Trophoblast cell (in vitro differentiated cells and primary cell): ENCODE results near the gene MBOAT1.

Experiments
- DNase-seq, 2 donors: peaks; one replicate each; pipeline ENCODE4 v3.0.0-alpha.2; 2016
- H2AFZ ChIP-seq: 2 replicates; pipeline ENCODE4 v1.6.1; 2013; ENCODE audit warnings: low read length, moderate library complexity, mild to moderate bottlenecking; ENCODE audit not compliant: insufficient read depth, poor library complexity
- H2AK5ac ChIP-seq: 2 replicates; pipeline ENCODE4 v1.6.1; 2013; ENCODE audit warnings: mild to moderate bottlenecking, low read length
- H2BK120ac ChIP-seq: 2 replicates; pipeline ENCODE4 v1.6.1; 2013; ENCODE audit warnings: low read length, mild to moderate bottlenecking, moderate library complexity; ENCODE audit not compliant: insufficient read depth, poor library complexity
- H2BK12ac ChIP-seq: 2 replicates; pipeline ENCODE4 v1.6.1; 2013; ENCODE audit warnings: mild to moderate bottlenecking, low read length, moderate library complexity
- H2BK5ac ChIP-seq: 2 replicates; pipeline ENCODE4 v1.6.1; 2013; ENCODE audit warnings: low read length, low read depth, moderate library complexity, mild to moderate bottlenecking; ENCODE audit not compliant: poor library complexity
- H3K14ac ChIP-seq: 2 replicates; pipeline ENCODE4 v1.6.1; 2013; ENCODE audit warnings: mild to moderate bottlenecking, low read length
- H3K18ac ChIP-seq: 2 replicates; pipeline ENCODE4 v1.6.1; 2013; ENCODE audit warnings: mild to moderate bottlenecking, low read length
- H3K23ac ChIP-seq: 2 replicates; pipeline ENCODE4 v1.6.1; 2013; ENCODE audit warnings: low read length
- H3K27ac ChIP-seq: 2 replicates; pipeline ENCODE4 v1.5.1; 2013; ENCODE audit warnings: low read depth, mild to moderate bottlenecking, inconsistent platforms, low read length, moderate library complexity
- H3K27me3 ChIP-seq: 2 replicates; pipeline ENCODE4 v1.6.1; 2013; ENCODE audit warnings: inconsistent platforms, mild to moderate bottlenecking, low read length, moderate library complexity; ENCODE audit not compliant: insufficient read depth
- H3K36me3 ChIP-seq, 2 experiments: 1 replicate in 1 of 2; 2 replicates in 1 of 2; pipeline ENCODE4 v1.6.1; 2013; ENCODE audit warnings: low read length in 2 of 2, mild to moderate bottlenecking in 2 of 2, moderate library complexity in 1 of 2; ENCODE audit not compliant: insufficient read depth in 2 of 2, control insufficient read depth in 1 of 2
- H3K4ac ChIP-seq: 2 replicates; pipeline ENCODE4 v1.6.1; 2013; ENCODE audit warnings: low read depth, mild to moderate bottlenecking, low read length, moderate library complexity
- H3K4me1 ChIP-seq, 2 experiments: 1 replicate in 1 of 2; 2 replicates in 1 of 2; pipeline ENCODE4 v1.6.1; 2013; ENCODE audit warnings: low read length in 2 of 2, mild to moderate bottlenecking in 2 of 2, moderate library complexity in 1 of 2; ENCODE audit not compliant: insufficient read depth in 2 of 2, control insufficient read depth in 1 of 2
- H3K4me2 ChIP-seq: 2 replicates; pipeline ENCODE4 v1.6.1; 2013; ENCODE audit warnings: inconsistent platforms, mild to moderate bottlenecking, low read length, moderate library complexity
- H3K4me3 ChIP-seq: 2 replicates; pipeline ENCODE4 v1.5.1; 2013; ENCODE audit warnings: mild to moderate bottlenecking, low read depth, low read length, inconsistent platforms
- H3K79me1 ChIP-seq: one replicate; pipeline ENCODE4 v1.6.1; 2013; ENCODE audit warnings: low read length
- H3K79me2 ChIP-seq: 2 replicates; pipeline ENCODE4 v1.6.1; 2013; ENCODE audit warnings: low read length, mild to moderate bottlenecking; ENCODE audit not compliant: control insufficient read depth, insufficient read depth, poor library complexity
- H3K9ac ChIP-seq: 2 replicates; pipeline ENCODE4 v1.6.1; 2013; ENCODE audit warnings: mild to moderate bottlenecking, low read length
- H3K9me3 ChIP-seq: 2 replicates; pipeline ENCODE4 v1.6.1; 2013; ENCODE audit warnings: low read depth, mild to moderate bottlenecking, control low read depth, inconsistent platforms, low read length; ENCODE audit not compliant: insufficient read depth
- H4K12ac ChIP-seq: 2 replicates; pipeline ENCODE4 v1.6.1; 2013; ENCODE audit warnings: low read depth, mild to moderate bottlenecking, low read length, moderate library complexity
- H4K8ac ChIP-seq: 2 replicates; pipeline ENCODE4 v1.6.1; 2013; ENCODE audit warnings: low read depth, mild to moderate bottlenecking, low read length, moderate library complexity
- H4K91ac ChIP-seq: one replicate; pipeline ENCODE4 v1.6.1; 2013; ENCODE audit warnings: low read depth, mild to moderate bottlenecking, low read length, moderate library complexity
- WGBS: extraction: QIAGEN DNeasy Blood & Tissue Kit; methylation state at CpG from one replicate; pipeline ENCODE4 v1.1.7; 2013; ENCODE audit warnings: missing lambda C conversion rate; ENCODE audit not compliant: insufficient read length, insufficient coverage; ENCODE audit errors: extremely low coverage; 5-methylcytosine and 5-hydroxymethylcytosine counted together

Gene MBOAT1

DNA sequence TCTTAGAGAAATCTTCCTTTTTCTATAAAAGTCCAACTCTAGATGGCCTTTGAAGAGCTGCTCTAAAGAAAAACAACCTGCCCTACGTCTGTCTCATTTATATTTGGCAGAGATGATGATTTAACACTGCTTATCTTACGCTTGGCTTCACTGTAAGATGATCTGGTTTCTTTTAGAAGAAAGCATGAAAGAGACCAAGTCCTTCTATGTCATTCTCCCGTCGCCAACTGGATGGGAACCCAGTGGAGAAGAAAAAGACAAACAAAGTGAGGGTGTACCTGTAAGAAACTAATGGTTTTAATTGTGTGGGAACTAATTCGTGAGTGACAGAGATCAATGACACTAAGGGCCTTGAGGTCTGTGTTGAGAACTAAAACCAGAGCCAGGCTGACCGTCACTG lies 92.8 kb downstream of the MBOAT1 start:
- H2AFZ ChIP-seq, result no peak overlapping the region
- H3K27ac ChIP-seq, result no peak overlapping the region
- H3K4me3 ChIP-seq, result no peak overlapping the region
- H3K4ac ChIP-seq, result no peak overlapping the region
- H4K8ac ChIP-seq, result no peak overlapping the region
- no peak overlapping the region for H3K9ac ChIP-seq
- no peak overlapping the region for H2BK12ac ChIP-seq
- H3K4me2 ChIP-seq, result no peak overlapping the region
- DNase-seq, result no peak
- H4K12ac ChIP-seq, result no peak overlapping the region
- no peak overlapping the region for H2AK5ac ChIP-seq
- WGBS, result no CpG with 5 or more reads among the region's 6 CpGs
- H3K79me1 ChIP-seq, result no peaks in the 10 kb centered on the region
- H3K23ac ChIP-seq, result no peak overlapping the region
- H3K36me3 ChIP-seq, result no peaks in the 10 kb centered on the region
- H3K27me3 ChIP-seq, result no peaks in the 10 kb centered on the region
- no peak overlapping the region for H2BK120ac ChIP-seq
- H3K18ac ChIP-seq, result no peak overlapping the region
- H4K91ac ChIP-seq, result no peak overlapping the region
- no peaks in the 10 kb centered on the region for H3K9me3 ChIP-seq
- peaks cover 2 to 9% of the 10 kb centered on the region in 2 experiments for H3K4me1 ChIP-seq
- H3K79me2 ChIP-seq, result no peaks in the 10 kb centered on the region
- no peak overlapping the region for H3K14ac ChIP-seq
- H2BK5ac ChIP-seq, result no peak overlapping the region

DNA sequence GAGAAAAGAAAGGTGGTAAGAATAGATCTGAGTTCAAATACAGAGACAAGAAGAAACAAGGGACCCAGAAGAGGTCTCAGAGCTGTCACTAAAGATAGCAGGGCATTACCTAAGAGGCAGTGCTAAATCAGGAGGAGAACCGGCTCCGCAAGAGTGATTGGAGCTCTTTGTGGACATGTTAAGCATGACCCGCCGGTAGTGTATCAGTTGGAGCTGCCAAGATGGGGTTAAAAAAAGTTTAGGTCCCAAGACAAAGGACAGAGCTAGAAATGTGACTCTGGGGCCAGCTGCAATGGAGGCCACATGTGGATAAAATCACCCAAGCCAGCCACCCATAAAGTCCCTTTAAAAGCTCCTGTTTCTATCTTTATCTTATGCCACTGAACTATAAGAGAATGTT lies 93.4 kb downstream of the MBOAT1 start:
- no peaks in the 10 kb centered on the region for H3K9me3 ChIP-seq

DNA sequence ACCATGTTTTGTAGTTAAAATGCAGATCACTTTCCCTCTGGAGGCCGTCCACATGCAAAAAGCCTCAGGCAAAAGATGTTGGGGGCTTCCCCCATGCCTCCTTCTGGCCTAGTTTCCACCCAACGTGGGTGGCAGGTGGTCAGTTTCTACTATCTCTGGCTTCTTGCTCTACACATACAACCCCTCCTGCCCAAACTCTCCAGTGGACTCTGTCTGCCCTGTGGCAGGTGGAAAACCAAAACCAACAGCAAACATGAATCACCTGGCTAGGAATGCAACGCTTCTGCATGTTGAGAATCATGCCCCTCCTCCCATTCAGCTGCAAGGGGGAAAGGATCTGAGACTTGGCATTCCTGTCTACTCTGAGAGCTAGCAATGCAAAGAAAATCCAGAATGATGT lies 94.8 kb downstream of the MBOAT1 start:
- Histone ChIP-seq H3K79me2 (no peaks in the 10 kb centered on the region), H3K4ac (no peak overlapping the region)
- DNase-seq, result peak; percentile 29 to 54

More for the DNA sequence above, 93.4 kb downstream of the MBOAT1 start:
- Histone ChIP-seq H3K4me2 (no peak overlapping the region), H2BK5ac (no peak overlapping the region), H3K9ac (no peak overlapping the region), H3K27ac (no peak overlapping the region), H3K14ac (no peak overlapping the region), H3K4me3 (no peak overlapping the region), H2BK12ac (no peak overlapping the region), H2AFZ (no peak overlapping the region), H4K8ac (no peak overlapping the region), H4K91ac (no peak overlapping the region), H2AK5ac (no peak overlapping the region), H3K4ac (no peak overlapping the region), H3K18ac (no peak overlapping the region), H3K27me3 (no peaks in the 10 kb centered on the region), H2BK120ac (no peak overlapping the region), H4K12ac (no peak overlapping the region), H3K79me1 (no peaks in the 10 kb centered on the region), H3K23ac (no peak overlapping the region), H3K79me2 (no peaks in the 10 kb centered on the region), H3K36me3 (no peaks in the 10 kb centered on the region), H3K4me1 (peaks cover 2 to 9% of the 10 kb centered on the region in 2 experiments)
- no CpG with 5 or more reads among the region's 4 CpGs for WGBS
- no peak for DNase-seq

DNA sequence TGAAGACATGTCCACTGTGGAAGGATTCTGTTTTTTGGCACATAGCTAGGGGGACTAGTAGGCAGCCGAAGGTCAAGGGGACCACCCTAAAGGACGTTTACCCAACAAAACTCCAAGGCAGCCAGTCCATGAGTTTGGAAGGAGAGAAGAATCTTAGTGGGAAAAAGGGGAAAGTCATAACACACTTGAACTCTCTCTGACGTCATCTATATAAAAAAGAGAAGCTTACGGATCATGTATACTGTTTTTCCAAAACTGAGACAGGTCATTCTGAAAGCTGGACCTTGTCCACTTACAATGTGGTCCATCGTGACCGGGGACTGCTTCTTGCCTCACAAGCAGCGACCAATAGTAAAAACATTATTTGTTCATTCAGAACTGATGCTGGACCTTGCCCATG lies 95.5 kb downstream of the MBOAT1 start:
- Histone ChIP-seq H3K23ac (no peak overlapping the region), H3K27me3 (no peaks in the 10 kb centered on the region), H4K91ac (no peak overlapping the region), H3K4ac (no peak overlapping the region), H3K36me3 (no peaks in the 10 kb centered on the region), H3K4me2 (no peak overlapping the region), H4K12ac (no peak overlapping the region), H3K4me3 (no peak overlapping the region), H3K27ac (no peak overlapping the region), H3K18ac (no peak overlapping the region), H3K9ac (no peak overlapping the region), H2AK5ac (no peak overlapping the region), H3K9me3 (no peaks in the 10 kb centered on the region), H4K8ac (no peak overlapping the region), H3K79me2 (no peaks in the 10 kb centered on the region), H2AFZ (no peak overlapping the region), H2BK5ac (no peak overlapping the region), H3K14ac (no peak overlapping the region), H3K4me1 (peaks cover 2 to 9% of the 10 kb centered on the region in 2 experiments), H2BK120ac (no peak overlapping the region), H3K79me1 (no peaks in the 10 kb centered on the region), H2BK12ac (no peak overlapping the region)
- DNase-seq, result no peak
- no CpG with 5 or more reads among the region's 7 CpGs for WGBS

More for the DNA sequence above, 94.8 kb downstream of the MBOAT1 start:
- H3K4me2 ChIP-seq, result no peak overlapping the region
- H4K91ac ChIP-seq, result no peak overlapping the region
- H4K12ac ChIP-seq, result no peak overlapping the region
- H2AK5ac ChIP-seq, result no peak overlapping the region
- H3K4me3 ChIP-seq, result no peak overlapping the region
- no peak overlapping the region for H3K18ac ChIP-seq
- peaks cover 2 to 9% of the 10 kb centered on the region in 2 experiments for H3K4me1 ChIP-seq
- no peak overlapping the region for H3K27ac ChIP-seq
- no peak overlapping the region for H3K14ac ChIP-seq
- no peak overlapping the region for H2BK120ac ChIP-seq
- no peak overlapping the region for H4K8ac ChIP-seq
- H3K79me1 ChIP-seq, result no peaks in the 10 kb centered on the region
- no peak overlapping the region for H2AFZ ChIP-seq
- no peaks in the 10 kb centered on the region for H3K36me3 ChIP-seq
- H3K9me3 ChIP-seq, result no peaks in the 10 kb centered on the region
- H2BK5ac ChIP-seq, result no peak overlapping the region
- H2BK12ac ChIP-seq, result no peak overlapping the region
- no peak overlapping the region for H3K23ac ChIP-seq
- no CpG with 5 or more reads among the region's 3 CpGs for WGBS
- H3K9ac ChIP-seq, result no peak overlapping the region
- no peaks in the 10 kb centered on the region for H3K27me3 ChIP-seq
